IPS-18c (cell line): ENCODE measurements around the gene STK10.
"Not testable (repeated sequence)": the region's sequence is repeated elsewhere in the genome, so short reads cannot be mapped to it uniquely, and the experiment has no call there.

Experiments used
- H3K4me3 ChIP-seq: 2 replicates; pipeline ENCODE4 v1.7.0; 2013; ENCODE audit warnings: low read depth, mild to moderate bottlenecking, low read length, moderate library complexity; ENCODE audit not compliant: insufficient read depth
- H3K9me3 ChIP-seq: one replicate; pipeline ENCODE4 v1.6.1; 2013; ENCODE audit warnings: mild to moderate bottlenecking, low read length, moderate library complexity; ENCODE audit not compliant: control insufficient read depth, insufficient read depth

STK10 gene

DNA sequence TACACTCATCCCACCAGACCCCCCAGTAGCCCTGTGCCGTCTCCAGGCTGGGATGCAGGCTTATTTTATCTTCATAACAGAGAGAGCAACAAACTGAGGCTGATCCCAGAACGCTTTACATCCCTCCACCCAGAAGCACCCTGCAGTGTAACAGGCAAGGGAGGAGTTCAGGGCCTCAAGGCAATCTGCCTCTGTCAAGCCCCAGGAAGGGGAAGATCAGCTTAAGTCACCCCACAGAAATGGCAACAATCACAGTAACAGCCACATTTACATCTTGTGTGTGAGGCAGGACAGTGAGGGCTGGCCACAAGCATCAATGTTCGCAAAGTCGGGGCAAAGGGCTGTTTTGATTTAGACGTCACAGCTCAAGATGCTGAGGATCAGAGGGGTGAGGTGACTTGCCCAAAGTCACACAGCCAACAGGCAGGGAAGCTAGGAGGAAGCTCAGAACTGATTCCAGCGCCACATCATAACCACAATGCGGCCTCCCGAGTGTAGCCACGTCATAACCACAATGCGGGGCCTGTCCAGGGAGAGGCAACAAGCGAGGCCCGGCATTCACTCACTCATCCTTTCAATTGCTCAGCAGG is 14.4 kb downstream of the STK10 start:
- Histone ChIP-seq H3K9me3 (no peaks in the 10 kb centered on the region), H3K4me3 (no peak overlapping the region)

GRCh38 chr5:172172912-172173563 is 15.0 kb downstream of the STK10 start:
- H3K9me3 ChIP-seq: no peaks in the 10 kb centered on the region
- no peak overlapping the region for H3K4me3 ChIP-seq

- H3K9me3 ChIP-seq: no peaks in the 10 kb centered on the region
- no peak overlapping the region for H3K4me3 ChIP-seq
Observed at GRCh38 chr5:172171118-172171517, 16.9 kb downstream of the STK10 start.

- no peak overlapping the region for H3K4me3 ChIP-seq
Observed at GRCh38 chr5:172170251-172170701, 17.7 kb downstream of the STK10 start.

GRCh38 chr5:172169216-172169615 is 18.8 kb downstream of the STK10 start:
- Histone ChIP-seq H3K4me3 (no peak overlapping the region), H3K9me3 (no peaks in the 10 kb centered on the region)

More at GRCh38 chr5:172170251-172170701, 17.7 kb downstream of the STK10 start:
- no peaks in the 10 kb centered on the region for H3K9me3 ChIP-seq

GRCh38 chr5:172168311-172168710 is 19.7 kb downstream of the STK10 start:
- no peak overlapping the region for H3K4me3 ChIP-seq
- no peaks in the 10 kb centered on the region for H3K9me3 ChIP-seq

- H3K9me3 ChIP-seq: no peaks in the 10 kb centered on the region
- no peak overlapping the region for H3K4me3 ChIP-seq
Observed at GRCh38 chr5:172167895-172168294, 20.1 kb downstream of the STK10 start.

DNA sequence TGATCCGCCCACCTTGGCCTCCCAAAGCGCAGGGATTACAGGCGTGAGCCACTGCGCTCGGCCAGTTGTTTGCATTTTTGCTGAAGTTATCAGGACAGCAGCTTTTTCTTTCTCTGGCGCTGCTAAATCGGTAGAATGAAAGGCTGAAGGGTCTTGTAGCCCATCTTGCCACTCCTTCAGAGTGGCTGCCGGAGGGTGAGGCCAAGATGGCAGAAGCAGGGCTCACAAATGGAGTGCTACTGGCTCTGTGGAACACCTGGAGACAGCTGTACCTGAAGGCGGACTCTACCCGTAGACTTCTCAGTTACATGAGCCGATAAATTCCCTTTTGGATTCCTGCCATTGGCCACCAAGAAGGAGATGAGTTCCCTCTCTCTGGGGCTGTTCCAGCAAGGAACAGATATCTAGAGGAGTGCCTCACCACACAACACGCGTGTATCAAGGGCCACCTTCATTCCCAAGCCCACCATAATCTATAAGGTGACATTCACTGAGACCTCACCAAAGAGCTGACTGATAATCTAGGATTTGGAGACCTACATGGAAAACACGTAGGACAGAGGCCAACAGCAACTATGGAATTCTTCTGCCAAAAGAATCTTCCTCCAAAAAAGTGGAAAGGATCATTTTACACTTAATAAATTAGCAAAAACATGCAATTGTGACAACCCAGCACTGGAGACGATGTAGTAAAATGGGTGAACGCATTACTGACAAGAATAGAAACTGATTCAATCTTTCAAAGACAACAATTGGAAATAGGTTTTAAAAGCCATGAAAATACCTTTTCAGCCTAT is 21.8 kb downstream of the STK10 start:
- Histone ChIP-seq H3K9me3 (no peaks in the 10 kb centered on the region), H3K4me3 (no peak overlapping the region)

DNA sequence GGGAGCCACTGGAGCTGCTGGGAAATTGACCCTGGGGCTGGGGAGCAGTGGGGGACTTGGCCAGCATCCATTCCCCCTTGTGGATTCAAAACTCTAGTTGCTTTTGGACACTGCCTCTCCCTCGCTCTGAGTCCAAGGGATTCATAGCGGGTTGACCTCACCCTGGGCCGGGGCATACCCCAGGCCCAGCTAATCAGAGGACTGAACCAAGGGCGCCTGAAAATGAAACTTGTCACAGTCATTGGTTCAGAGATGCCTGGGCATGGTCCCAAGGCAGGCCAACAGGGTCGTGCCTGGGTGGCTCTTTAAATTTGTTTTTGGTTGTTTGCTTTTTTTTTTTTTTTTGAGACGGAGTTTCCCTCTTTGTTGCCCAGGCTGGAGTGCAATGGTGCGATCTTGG is 22.6 kb downstream of the STK10 start:
- no peak overlapping the region for H3K4me3 ChIP-seq
- H3K9me3 ChIP-seq: no peaks in the 10 kb centered on the region

- no peak overlapping the region for H3K4me3 ChIP-seq
- no peaks in the 10 kb centered on the region for H3K9me3 ChIP-seq
Observed at GRCh38 chr5:172164769-172165212, 23.2 kb downstream of the STK10 start.

DNA sequence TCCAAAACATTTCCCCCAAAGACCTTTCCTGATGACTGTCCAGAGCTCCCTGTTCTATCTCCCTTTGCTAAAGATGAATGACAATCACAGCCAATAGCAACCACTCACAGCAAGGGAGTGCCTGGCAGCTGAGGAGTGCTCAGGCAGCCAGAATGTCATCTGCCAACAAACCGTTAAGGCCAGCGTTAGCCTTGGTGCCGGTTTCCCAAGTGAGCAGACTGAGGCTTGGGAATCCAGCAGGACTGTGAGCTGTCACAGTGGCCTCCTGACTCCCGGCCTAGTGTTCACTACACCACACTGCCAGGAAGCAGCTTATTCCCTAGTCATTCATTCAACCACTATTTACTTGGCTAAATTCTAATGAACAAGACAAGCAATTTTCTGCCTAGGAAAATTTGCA is 24.7 kb downstream of the STK10 start:
- Histone ChIP-seq H3K4me3 (no peak overlapping the region), H3K9me3 (no peaks in the 10 kb centered on the region)

DNA sequence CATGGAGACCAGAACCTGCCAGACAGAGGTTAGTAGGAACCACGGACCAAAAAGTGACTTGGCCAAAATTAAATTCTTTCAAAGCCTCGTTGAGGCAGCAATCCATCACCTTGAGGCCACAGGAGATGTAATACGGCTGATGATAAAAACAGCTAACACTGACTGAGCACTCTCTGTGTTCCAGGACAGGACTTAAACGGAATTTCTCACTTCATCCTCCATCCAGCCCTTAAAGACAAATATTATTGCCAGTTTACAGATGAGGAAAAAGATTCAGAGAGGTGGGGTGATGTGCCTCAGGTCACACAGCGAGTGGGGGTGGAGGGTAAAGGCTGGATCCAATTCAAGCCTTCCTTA is 25.1 kb downstream of the STK10 start:
- H3K9me3 ChIP-seq: no peaks in the 10 kb centered on the region
- no peak overlapping the region for H3K4me3 ChIP-seq

GRCh38 chr5:172162323-172162986 is 25.6 kb downstream of the STK10 start:
- Histone ChIP-seq H3K9me3 (no peaks in the 10 kb centered on the region), H3K4me3 (no peak overlapping the region)

GRCh38 chr5:172160506-172160905 is 27.5 kb downstream of the STK10 start:
- Histone ChIP-seq H3K4me3 (no peak overlapping the region), H3K9me3 (no peaks in the 10 kb centered on the region)

- no peak overlapping the region for H3K4me3 ChIP-seq
Observed at GRCh38 chr5:172159016-172159415, 29.0 kb downstream of the STK10 start.

GRCh38 chr5:172156541-172156994 is 31.5 kb downstream of the STK10 start:
- Histone ChIP-seq H3K9me3 (no peaks in the 10 kb centered on the region), H3K4me3 (no peak overlapping the region)

More at GRCh38 chr5:172159016-172159415, 29.0 kb downstream of the STK10 start:
- H3K9me3 ChIP-seq: no peaks in the 10 kb centered on the region

- H3K4me3 ChIP-seq, H3K9me3 ChIP-seq: not testable (repeated sequence)
Observed at GRCh38 chr5:172155101-172155500, 32.9 kb downstream of the STK10 start.
